Fibroblast of the aortic adventitia (primary cell): ENCODE measurements around the gene CAMKK1. TPM values are rescaled to one million over a fixed set of nuclear protein-coding genes. Genes with fewer than 3 reads are reported as not detected.
A peak's percentile ranks its signal among the peaks of the same experiment; 100 is the strongest.

Experiments
- DNase-seq: peaks from one replicate; pipeline ENCODE4 v3.0.0-alpha.2; 2010; ENCODE audit warnings: low read depth
- H3K4me3 ChIP-seq: 2 replicates; pipeline ENCODE4 v1.5.1; 2011; ENCODE audit warnings: low read depth, mild to moderate bottlenecking, control low read depth, low read length, moderate library complexity
- CTCF ChIP-seq: IDR thresholded peaks from 2 replicates; pipeline ENCODE4 v1.5.1; 2011; ENCODE audit warnings: mild to moderate bottlenecking, low read length, control low read depth, inconsistent platforms; ENCODE audit not compliant: insufficient read depth
- total RNA-seq: library from RNA; depleted of rRNA; stranded (reverse); fragments of >200 nt; gene quantifications from 2 replicates; pipeline ENCODE4 v1.2.3, GENCODE V29; 2012; ENCODE audit warnings: low replicate concordance

Gene CAMKK1
- 8.3 and 17.7 TPM in 2 replicates for total RNA-seq

- peak within 1 kb of the TSS; percentile 71 for H3K4me3 ChIP-seq
- no peak for TF ChIP-seq CTCF
- DNase-seq, result peak; percentile 68
Observed at GRCh38 chr17:3893003-3893719, at the start of gene CAMKK1. Gene CAMKK1, minus strand, starts transcription at chr17:3893053. Its CDS starts 7,366 bp downstream, at chr17:3885687.

- no peak for DNase-seq
- H3K4me3 ChIP-seq, result no peak overlapping the region
- TF ChIP-seq CTCF, result no peak
Observed at GRCh38 chr17:3940965-3941698, 48.3 kb upstream of the CAMKK1 start.

GRCh38 chr17:3937359-3937758 is 44.5 kb upstream of the CAMKK1 start:
- no peak for DNase-seq
- TF ChIP-seq CTCF, result no peak

GRCh38 chr17:3935825-3936355 is 43.0 kb upstream of the CAMKK1 start:
- no peak for TF ChIP-seq CTCF
- DNase-seq, result peak; percentile 44

More at GRCh38 chr17:3937359-3937758, 44.5 kb upstream of the CAMKK1 start:
- no peak overlapping the region for H3K4me3 ChIP-seq

GRCh38 chr17:3935140-3935542 is 42.3 kb upstream of the CAMKK1 start:
- DNase-seq, result peak; percentile 42
- peak; percentile 49 for TF ChIP-seq CTCF

More at GRCh38 chr17:3935825-3936355, 43.0 kb upstream of the CAMKK1 start:
- H3K4me3 ChIP-seq, result no peak overlapping the region

GRCh38 chr17:3929764-3930163 is 36.9 kb upstream of the CAMKK1 start:
- DNase-seq, result no peak
- TF ChIP-seq CTCF, result no peak
- H3K4me3 ChIP-seq, result no peak overlapping the region

More at GRCh38 chr17:3935140-3935542, 42.3 kb upstream of the CAMKK1 start:
- no peak overlapping the region for H3K4me3 ChIP-seq
